ENCODE data around the gene ICOSLG. TPM values are rescaled to one million over a fixed set of nuclear protein-coding genes. Genes with fewer than 3 reads are reported as not detected.

ICOSLG gene
- total and polyA plus RNA-seq, 2 of the 4 experiments (the other 2 are of a cell fraction): under 0.01 to 0.09 TPM

DNA sequence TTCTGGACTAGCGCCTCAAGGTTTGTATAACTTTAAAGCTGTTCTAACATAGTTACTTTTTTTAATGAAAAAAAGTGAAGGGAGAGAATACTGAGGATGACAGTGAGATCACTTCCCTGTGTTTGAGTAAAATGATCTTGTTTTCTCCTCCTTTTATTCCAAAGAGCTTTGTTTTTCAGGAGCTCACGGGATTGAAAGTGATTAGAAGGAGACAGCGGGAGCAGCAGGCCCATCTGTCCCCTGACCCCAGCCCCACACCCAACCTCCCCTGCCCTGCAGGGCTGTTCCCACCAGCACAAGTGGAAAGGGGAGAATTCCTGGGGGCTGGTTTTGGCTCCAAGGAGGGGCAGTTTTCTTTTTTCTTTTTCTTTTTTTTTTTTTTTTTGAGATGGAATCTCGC, 23.0 kb upstream of the ICOSLG start:
- Histone ChIP-seq H2AK9ac (replicated peaks; ENCODE audit: low read depth, low read length, poor library complexity) (no peak overlapping the region), H2BK120ac (ENCODE audit: low read depth, low read length) (no peak overlapping the region)
- dilution Hi-C loops (cut with HindIII; ENCODE audit: low sequenced_read_pairs, unreplicated experiment): no loop called here

More for the DNA sequence above, 23.0 kb upstream of the ICOSLG start:
- no peaks in the 10 kb centered on the region for H3K9me1 ChIP-seq (ENCODE audit: insufficient read depth, low read length)
- H3K4me3 ChIP-seq (ENCODE audit: insufficient read depth, low read depth, low read length): no peak overlapping the region
- no peak overlapping the region for H3K56ac ChIP-seq (ENCODE audit: extremely low read depth, insufficient read depth, low read length)
- H3K27me3 ChIP-seq (ENCODE audit: control insufficient read depth, insufficient read depth, low read length): peaks cover 17% of the 10 kb centered on the region
- no peaks in the 10 kb centered on the region for H3K36me3 ChIP-seq (ENCODE audit: control insufficient read depth, insufficient read depth, low read length)
- ChIA-PET CTCF (no interaction called here), POLR2A (ENCODE audit: unreplicated experiment) (no interaction called here)
- no peak overlapping the region for H3K9ac ChIP-seq (ENCODE audit: low read depth, low read length)
- H3K23ac ChIP-seq (ENCODE audit: low read depth, low read length): no peak overlapping the region
- H3K4me2 ChIP-seq (ENCODE audit: low read depth, low read length): no peak overlapping the region
- no peak overlapping the region for H2BK15ac ChIP-seq (ENCODE audit: low read depth, low read length)
- H3K9me3 ChIP-seq (ENCODE audit: control insufficient read depth, insufficient read depth, low read length): peaks cover 8% of the 10 kb centered on the region
- H4K91ac ChIP-seq (ENCODE audit: insufficient read depth, low read depth, low read length): no peak overlapping the region
- no peak overlapping the region for H2BK20ac ChIP-seq (ENCODE audit: low read depth, low read length)
- no peak overlapping the region for H3K14ac ChIP-seq (replicated peaks; ENCODE audit: low read depth, low read length)
- H2BK5ac ChIP-seq (ENCODE audit: low read depth, low read length, poor library complexity, severe bottlenecking): no peak overlapping the region
- no peak overlapping the region for H4K8ac ChIP-seq (ENCODE audit: low read depth in 2 of 2, low read length in 2 of 2)
- DNase-seq (no peak), ATAC-seq (ENCODE audit: low read depth) (no peak)
- H3K4me1 ChIP-seq (ENCODE audit: control insufficient read depth, insufficient read depth, low read length): no peaks in the 10 kb centered on the region
- no TSS peak for BruUV-seq (replicated peaks)
- in situ Hi-C loops (cut with MboI; ENCODE audit: low sequenced_read_pairs): no loop called here
- no peak for TF ChIP-seq CEBPB (IDR thresholded peaks at IDR 0.05; ENCODE audit: low read depth, low read length)
- TF ChIP-seq, protein P1, sequence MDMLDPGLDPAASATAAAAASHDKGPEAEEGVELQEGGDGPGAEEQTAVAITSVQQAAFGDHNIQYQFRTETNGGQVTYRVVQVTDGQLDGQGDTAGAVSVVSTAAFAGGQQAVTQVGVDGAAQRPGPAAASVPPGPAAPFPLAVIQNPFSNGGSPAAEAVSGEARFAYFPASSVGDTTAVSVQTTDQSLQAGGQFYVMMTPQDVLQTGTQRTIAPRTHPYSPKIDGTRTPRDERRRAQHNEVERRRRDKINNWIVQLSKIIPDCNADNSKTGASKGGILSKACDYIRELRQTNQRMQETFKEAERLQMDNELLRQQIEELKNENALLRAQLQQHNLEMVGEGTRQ (IDR thresholded peaks at IDR 0.05; ENCODE audit: low read depth, low read length): no peak
- TF ChIP-seq MAZ (IDR thresholded peaks at IDR 0.05; ENCODE audit: borderline replicate concordance, low read depth, low read length): no peak
- no peak for TF ChIP-seq SMC3 (IDR thresholded peaks at IDR 0.05; ENCODE audit: low read depth, low read length)
- no peak for TF ChIP-seq POLR2A (IDR thresholded peaks at IDR 0.05; ENCODE audit: low read depth, low read length)
- TF ChIP-seq MAFK (IDR thresholded peaks at IDR 0.05; ENCODE audit: low read depth, low read length): no peak
- no peak for TF ChIP-seq RCOR1 (IDR thresholded peaks at IDR 0.05; ENCODE audit: insufficient replicate concordance, low read length)
- TF ChIP-seq, protein P2, sequence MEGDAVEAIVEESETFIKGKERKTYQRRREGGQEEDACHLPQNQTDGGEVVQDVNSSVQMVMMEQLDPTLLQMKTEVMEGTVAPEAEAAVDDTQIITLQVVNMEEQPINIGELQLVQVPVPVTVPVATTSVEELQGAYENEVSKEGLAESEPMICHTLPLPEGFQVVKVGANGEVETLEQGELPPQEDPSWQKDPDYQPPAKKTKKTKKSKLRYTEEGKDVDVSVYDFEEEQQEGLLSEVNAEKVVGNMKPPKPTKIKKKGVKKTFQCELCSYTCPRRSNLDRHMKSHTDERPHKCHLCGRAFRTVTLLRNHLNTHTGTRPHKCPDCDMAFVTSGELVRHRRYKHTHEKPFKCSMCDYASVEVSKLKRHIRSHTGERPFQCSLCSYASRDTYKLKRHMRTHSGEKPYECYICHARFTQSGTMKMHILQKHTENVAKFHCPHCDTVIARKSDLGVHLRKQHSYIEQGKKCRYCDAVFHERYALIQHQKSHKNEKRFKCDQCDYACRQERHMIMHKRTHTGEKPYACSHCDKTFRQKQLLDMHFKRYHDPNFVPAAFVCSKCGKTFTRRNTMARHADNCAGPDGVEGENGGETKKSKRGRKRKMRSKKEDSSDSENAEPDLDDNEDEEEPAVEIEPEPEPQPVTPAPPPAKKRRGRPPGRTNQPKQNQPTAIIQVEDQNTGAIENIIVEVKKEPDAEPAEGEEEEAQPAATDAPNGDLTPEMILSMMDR (conservative IDR thresholded peaks at IDR 0.05; ENCODE audit: low read depth, low read length): no peak
- TF ChIP-seq BHLHE40 (IDR thresholded peaks at IDR 0.05; ENCODE audit: low read depth, low read length): no peak
- TF ChIP-seq RAD21 (IDR thresholded peaks at IDR 0.05; ENCODE audit: low read length): no peak
- TF ChIP-seq MXI1 (IDR thresholded peaks at IDR 0.05; ENCODE audit: borderline replicate concordance, low read depth, low read length): no peak
- TF ChIP-seq, protein P3, sequence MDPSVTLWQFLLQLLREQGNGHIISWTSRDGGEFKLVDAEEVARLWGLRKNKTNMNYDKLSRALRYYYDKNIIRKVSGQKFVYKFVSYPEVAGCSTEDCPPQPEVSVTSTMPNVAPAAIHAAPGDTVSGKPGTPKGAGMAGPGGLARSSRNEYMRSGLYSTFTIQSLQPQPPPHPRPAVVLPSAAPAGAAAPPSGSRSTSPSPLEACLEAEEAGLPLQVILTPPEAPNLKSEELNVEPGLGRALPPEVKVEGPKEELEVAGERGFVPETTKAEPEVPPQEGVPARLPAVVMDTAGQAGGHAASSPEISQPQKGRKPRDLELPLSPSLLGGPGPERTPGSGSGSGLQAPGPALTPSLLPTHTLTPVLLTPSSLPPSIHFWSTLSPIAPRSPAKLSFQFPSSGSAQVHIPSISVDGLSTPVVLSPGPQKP (IDR thresholded peaks at IDR 0.05; ENCODE audit: borderline replicate concordance, low read depth, low read length): no peak
- no peak for TF ChIP-seq NFE2L2 (IDR thresholded peaks at IDR 0.05; ENCODE audit: low read depth, low read length)
- no peak for TF ChIP-seq RFX5 (IDR thresholded peaks at IDR 0.05; ENCODE audit: low read depth, low read length)
- TF ChIP-seq CHD1 (IDR thresholded peaks at IDR 0.05; ENCODE audit: low read depth, low read length): no peak
- H4K20me1 ChIP-seq (ENCODE audit: insufficient read depth, low read length): no peaks in the 10 kb centered on the region
- no peak overlapping the region for H2AFZ ChIP-seq (replicated peaks; ENCODE audit: low read length, poor library complexity)
- H3K27ac ChIP-seq (ENCODE audit: insufficient read depth, low read length): no peak overlapping the region
- intact Hi-C loops (cut with micrococcal nuclease): no loop called here
- no peak overlapping the region for H3K4ac ChIP-seq (ENCODE audit: low read depth, low read length)
- H3K18ac ChIP-seq (ENCODE audit: low read depth, low read length): no peak overlapping the region
- no peak overlapping the region for H2AK5ac ChIP-seq (ENCODE audit: low read depth, low read length)
- no peaks in the 10 kb centered on the region for H3K79me1 ChIP-seq (ENCODE audit: low read depth in 1 of 2, low read length in 2 of 2)
- no peak overlapping the region for H4K5ac ChIP-seq (ENCODE audit: low read depth, low read length)
- no CpG with 5 or more reads among the region's 4 CpGs for WGBS, 2 experiments (ENCODE audit: extremely low coverage in 2 of 2, insufficient read length in 1 of 2)

Data from IMR-90 (cell line).